GM18870 (cell line): ENCODE measurements around the gene LMAN2L.

Experiments used
- ATAC-seq: cut with Tn5 transposase; IDR thresholded peaks from one replicate; pipeline ENCODE4 v1.9.1; 2021; ENCODE audit warnings: moderate library complexity; ENCODE audit not compliant: unreplicated experiment

Gene LMAN2L

GRCh38 chr2:96760986-96761832, 21.3 kb upstream of the LMAN2L start:
- peak; percentile 27 for ATAC-seq

GRCh38 chr2:96760036-96760985, 20.4 kb upstream of the LMAN2L start, which contains the start of gene CNNM4:
TSS of gene CNNM4 (plus strand) at chr2:96760902. CDS start at chr2:96761000, 98 bp downstream.
- peak; percentile 51 for ATAC-seq

GRCh38 chr2:96759548-96759947, 19.7 kb upstream of the LMAN2L start:
- ATAC-seq = no peak

- no peak for ATAC-seq
Measured at GRCh38 chr2:96758987-96759386, 19.1 kb upstream of the LMAN2L start.

GRCh38 chr2:96757477-96757860, 17.6 kb upstream of the LMAN2L start:
- ATAC-seq = no peak

- no peak for ATAC-seq
Measured at GRCh38 chr2:96756788-96757476, 17.1 kb upstream of the LMAN2L start.

GRCh38 chr2:96754317-96754716, 14.5 kb upstream of the LMAN2L start:
- no peak for ATAC-seq

GRCh38 chr2:96753661-96754282, 13.9 kb upstream of the LMAN2L start:
- no peak for ATAC-seq

- no peak for ATAC-seq
Measured at GRCh38 chr2:96751800-96752199, 11.9 kb upstream of the LMAN2L start.

GRCh38 chr2:96747061-96747617, 7.3 kb upstream of the LMAN2L start:
- ATAC-seq = no peak

- ATAC-seq = no peak
Measured at GRCh38 chr2:96739076-96739632, 710 bp downstream of the LMAN2L start.

GRCh38 chr2:96737831-96738230, 2.0 kb downstream of the LMAN2L start:
- no peak for ATAC-seq

GRCh38 chr2:96737251-96737650, 2.6 kb downstream of the LMAN2L start:
- ATAC-seq = no peak

GRCh38 chr2:96734880-96735583, 4.8 kb downstream of the LMAN2L start:
- no peak for ATAC-seq

GRCh38 chr2:96733931-96734330, 5.9 kb downstream of the LMAN2L start:
- no peak for ATAC-seq

- no peak for ATAC-seq
Measured at GRCh38 chr2:96730212-96730611, 9.7 kb downstream of the LMAN2L start.

GRCh38 chr2:96729748-96730147, 10.1 kb downstream of the LMAN2L start:
- ATAC-seq = no peak

GRCh38 chr2:96727431-96727830, 12.4 kb downstream of the LMAN2L start:
- no peak for ATAC-seq

- ATAC-seq = no peak
Measured at GRCh38 chr2:96726131-96726530, 13.7 kb downstream of the LMAN2L start.
